Myocyte (in vitro differentiated cells): ENCODE measurements around the gene SIVA1. TPM values are rescaled to one million over a fixed set of nuclear protein-coding genes. Genes with fewer than 3 reads are reported as not detected.
"Not testable (repeated sequence)": the region's sequence is repeated elsewhere in the genome, so short reads cannot be mapped to it uniquely, and the experiment has no call there.

Experiments
- DNase-seq: peaks from one replicate; pipeline ENCODE4 v3.0.0-alpha.2; 2012; ENCODE audit warnings: low read depth
- total RNA-seq: library from RNA; depleted of rRNA; stranded (reverse); fragments of >200 nt; gene quantifications from 2 replicates; pipeline ENCODE4 v1.2.3, GENCODE V29; 2014

Gene SIVA1
- total RNA-seq, 1 donor from 2014 or later: 173 TPM

GRCh38 chr14:104750753-104751057, 2.2 kb upstream of the SIVA1 start:
- DNase-seq: not testable (repeated sequence)

GRCh38 chr14:104751539-104752422, 1.2 kb upstream of the SIVA1 start:
- DNase-seq: no peak

GRCh38 chr14:104752423-104752734, 568 bp upstream of the SIVA1 start:
- no peak for DNase-seq

GRCh38 chr14:104753528-104754212, 723 bp downstream of the SIVA1 start:
- no peak for DNase-seq

- peak; percentile 50 for DNase-seq
These were observed 1.4 kb downstream of the SIVA1 start for GRCh38 chr14:104754213-104754851.

GRCh38 chr14:104755621-104756020, 2.7 kb downstream of the SIVA1 start:
- DNase-seq: no peak

- no peak for DNase-seq
These were observed 3.7 kb downstream of the SIVA1 start for GRCh38 chr14:104756477-104757237.

GRCh38 chr14:104757238-104757585, 4.3 kb downstream of the SIVA1 start:
- no peak for DNase-seq

GRCh38 chr14:104757681-104758392, 4.9 kb downstream of the SIVA1 start:
- no peak for DNase-seq

- no peak for DNase-seq
These were observed 6.3 kb downstream of the SIVA1 start for GRCh38 chr14:104758981-104759969.

GRCh38 chr14:104765517-104765916, 12.6 kb downstream of the SIVA1 start:
- DNase-seq: no peak

- DNase-seq: no peak
These were observed 13.4 kb downstream of the SIVA1 start for GRCh38 chr14:104766256-104766862.

- no peak for DNase-seq
These were observed 14.1 kb downstream of the SIVA1 start for GRCh38 chr14:104766863-104767633.

- DNase-seq: no peak
These were observed 14.6 kb downstream of the SIVA1 start for GRCh38 chr14:104767634-104767918.

- peak; percentile 82 for DNase-seq
These were observed 15.7 kb downstream of the SIVA1 start for GRCh38 chr14:104768437-104769323.

- DNase-seq: no peak
These were observed 16.6 kb downstream of the SIVA1 start for GRCh38 chr14:104769324-104770071.

GRCh38 chr14:104770072-104770579, 17.2 kb downstream of the SIVA1 start:
- no peak for DNase-seq
